Mucosa of gallbladder (tissue), 1 donor: ENCODE results near the gene MFAP2. TPM values are rescaled to one million over a fixed set of nuclear protein-coding genes. Genes with fewer than 3 reads are reported as not detected.
"Not testable (repeated sequence)": the region's sequence is repeated elsewhere in the genome, so short reads cannot be mapped to it uniquely, and the experiment has no call there.

Experiments used
- DNase-seq: peaks from one replicate; pipeline ENCODE4 v3.0.0-alpha.2; 2020; ENCODE audit warnings: low spot score
- total RNA-seq: library from RNA; stranded (reverse); gene quantifications from one replicate; pipeline ENCODE4 v1.2.1, GENCODE V29; 2021
- donor health status: DM: no; HTN: no; CAD: no.

The MFAP2 gene
- total RNA-seq, 1 donor from 2014 or later: 19.8 TPM

- DNase-seq: not testable (repeated sequence)
These were observed 51.0 kb downstream of the MFAP2 start for GRCh38 chr1:16929146-16930041.

DNA sequence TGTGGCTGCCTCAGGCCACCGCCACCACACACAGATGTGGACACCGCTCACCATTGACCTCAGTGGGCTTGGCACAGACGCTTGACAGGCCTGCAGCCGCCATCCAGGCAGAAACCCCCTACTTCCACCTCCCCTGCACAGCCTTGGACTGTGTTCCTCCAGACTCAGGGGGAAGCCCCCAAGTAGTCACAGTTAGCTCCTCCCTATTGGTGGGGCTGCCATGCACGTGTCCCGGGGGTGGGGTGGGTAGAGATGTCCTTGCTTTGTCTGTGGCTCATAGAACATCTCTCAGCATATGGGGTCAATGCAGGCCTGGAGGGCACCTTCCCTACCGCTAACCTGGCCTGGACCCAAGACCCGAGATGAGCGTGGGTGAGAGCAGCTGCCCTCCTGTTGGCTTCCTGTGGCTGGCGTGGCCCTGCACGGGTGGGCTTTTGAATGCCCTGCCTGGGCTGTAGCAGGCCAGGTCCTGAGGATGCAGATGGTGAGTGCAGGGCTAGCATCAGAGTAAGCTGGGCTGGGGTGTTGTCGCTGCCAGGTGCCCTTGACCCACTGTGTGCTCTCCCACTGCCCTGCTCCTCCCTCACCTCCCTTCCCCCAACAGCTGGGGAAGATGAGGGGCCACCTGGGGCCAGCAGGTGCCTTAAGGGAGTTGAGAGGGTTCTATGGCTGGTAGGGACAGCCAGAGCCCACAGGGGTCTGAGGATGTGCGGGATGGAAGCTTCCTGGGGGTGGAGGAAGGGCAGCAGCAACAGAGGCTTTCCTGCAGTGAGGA is 52.5 kb downstream of the MFAP2 start:
- no peak for DNase-seq

GRCh38 chr1:16927256-16927655 is 53.2 kb downstream of the MFAP2 start:
- DNase-seq: no peak

DNA sequence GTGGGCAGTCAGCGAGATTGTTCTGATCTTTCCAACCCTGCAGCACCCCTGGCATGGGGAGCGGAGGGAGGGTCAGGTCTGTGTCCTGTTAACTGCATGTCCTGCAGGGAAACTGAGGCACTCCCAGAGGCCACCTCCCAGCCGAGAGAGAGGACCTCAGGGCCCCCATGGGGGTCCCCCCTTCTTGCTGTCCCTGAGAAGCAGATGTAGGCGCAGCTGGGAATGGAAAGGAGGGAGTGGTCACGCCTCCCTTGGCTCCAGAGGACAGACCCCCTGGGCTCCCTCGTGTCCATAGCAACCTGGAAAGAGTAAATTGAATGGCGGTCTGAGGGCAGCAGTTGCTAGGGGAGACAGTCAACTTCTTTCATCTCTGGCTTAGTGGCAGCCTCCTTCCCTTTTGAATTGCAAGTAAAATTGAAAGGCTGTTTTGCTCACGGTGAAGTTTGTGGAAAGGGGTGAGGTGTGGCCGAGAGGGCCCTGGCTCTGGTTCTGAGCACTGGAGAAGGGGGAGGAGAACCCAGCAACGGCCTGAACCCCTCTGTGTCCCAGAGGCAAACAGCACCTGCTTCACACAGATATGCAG is 53.8 kb downstream of the MFAP2 start:
- no peak for DNase-seq

GRCh38 chr1:16925635-16926490 is 54.6 kb downstream of the MFAP2 start:
- DNase-seq: no peak

DNA sequence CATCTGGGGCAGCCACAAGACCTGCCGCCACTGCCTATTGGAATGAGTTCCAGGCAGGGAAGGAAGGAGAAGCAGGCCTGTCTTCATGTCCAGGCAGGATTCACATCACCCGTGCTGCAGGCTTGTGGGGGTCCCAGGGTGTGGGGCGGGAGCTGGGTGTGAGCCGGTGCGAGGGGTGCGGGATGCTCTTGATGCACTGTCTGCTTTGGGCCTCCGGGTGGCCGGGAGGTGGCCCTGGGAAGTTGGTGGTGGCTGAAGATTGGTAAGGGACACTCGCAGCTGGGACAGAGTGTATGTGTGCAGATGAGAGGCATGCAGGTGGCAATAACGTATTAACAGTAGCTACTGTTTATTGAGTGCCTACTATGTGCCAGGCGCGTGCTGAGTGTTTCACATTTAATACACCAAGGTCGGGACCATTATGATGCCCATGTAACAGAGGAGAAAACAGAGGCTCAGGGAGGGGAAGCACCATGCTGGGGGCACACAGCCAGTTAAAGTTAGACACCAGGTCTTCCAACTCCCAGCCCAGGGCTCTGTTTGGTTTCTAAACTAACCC is 55.4 kb downstream of the MFAP2 start:
- DNase-seq: no peak

Other genes starting within 250 kb of the MFAP2 start
- gene RNU1-4, start 240.1 kb downstream of the MFAP2 start, total RNA-seq: 1,358 TPM
- 1,358 TPM for gene RNU1-2, start 84.6 kb downstream of the MFAP2 start, total RNA-seq
- gene CROCC, start 58.7 kb downstream of the MFAP2 start, total RNA-seq: 33.0 TPM
- gene ATP13A2, start 31.3 kb upstream of the MFAP2 start, total RNA-seq: 87.1 TPM
- gene SDHB, start 73.4 kb upstream of the MFAP2 start, total RNA-seq: 89.7 TPM
- gene PADI2, start 138.8 kb upstream of the MFAP2 start, total RNA-seq: 8.6 TPM
- not detected for gene PADI1, start 224.5 kb upstream of the MFAP2 start, total RNA-seq